Activated CD4-positive, CD25-positive, alpha-beta regulatory T cell (primary cell): ENCODE data around the gene ERCC6L2.
A peak's percentile ranks its signal among the peaks of the same experiment; 100 is the strongest.

Source experiments
- DNase-seq, 4 experiments: peaks; one replicate each; lab custom pipeline; 2025; lab: John Stamatoyannopoulos, UW

The ERCC6L2 gene

DNA sequence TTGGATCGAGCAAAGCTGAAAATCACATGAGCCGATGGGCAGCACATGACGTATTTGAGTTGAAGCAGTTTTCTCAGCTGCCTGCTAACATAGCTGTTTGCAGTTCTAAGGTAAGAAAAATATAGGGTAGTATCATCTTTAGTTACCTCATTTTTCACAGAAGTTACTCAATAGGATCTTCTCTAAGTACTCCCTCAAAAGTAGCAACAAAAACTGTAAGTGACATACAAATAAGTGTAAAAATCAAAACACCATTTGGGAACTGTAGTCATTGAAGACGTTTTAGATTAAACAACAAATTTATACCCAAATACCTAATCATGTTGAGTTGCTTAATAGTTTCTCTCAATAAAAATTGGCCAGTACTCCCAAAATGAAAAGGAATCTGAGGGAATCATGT, 102.6 kb downstream of the ERCC6L2 start:
- no peak for DNase-seq

DNA sequence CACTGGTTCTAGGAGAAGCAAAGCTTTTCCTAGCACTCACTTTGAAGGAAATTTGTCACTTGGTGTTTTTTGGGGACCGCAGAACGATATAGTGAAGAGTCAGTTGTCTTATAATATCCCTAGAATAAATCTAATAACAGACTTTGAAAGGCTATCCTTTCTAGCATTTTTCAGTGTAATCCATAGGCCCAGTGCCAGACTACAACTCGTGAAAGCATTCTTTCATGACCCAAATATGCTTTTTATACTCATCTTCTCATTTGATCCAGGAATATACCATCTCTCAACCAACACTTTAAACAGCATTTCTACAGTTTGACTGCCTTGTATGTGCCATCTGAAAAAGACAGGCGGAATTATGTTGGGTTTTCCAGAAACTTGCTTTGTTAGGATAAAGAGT, 104.0 kb downstream of the ERCC6L2 start:
- DNase-seq, result no peak

DNA sequence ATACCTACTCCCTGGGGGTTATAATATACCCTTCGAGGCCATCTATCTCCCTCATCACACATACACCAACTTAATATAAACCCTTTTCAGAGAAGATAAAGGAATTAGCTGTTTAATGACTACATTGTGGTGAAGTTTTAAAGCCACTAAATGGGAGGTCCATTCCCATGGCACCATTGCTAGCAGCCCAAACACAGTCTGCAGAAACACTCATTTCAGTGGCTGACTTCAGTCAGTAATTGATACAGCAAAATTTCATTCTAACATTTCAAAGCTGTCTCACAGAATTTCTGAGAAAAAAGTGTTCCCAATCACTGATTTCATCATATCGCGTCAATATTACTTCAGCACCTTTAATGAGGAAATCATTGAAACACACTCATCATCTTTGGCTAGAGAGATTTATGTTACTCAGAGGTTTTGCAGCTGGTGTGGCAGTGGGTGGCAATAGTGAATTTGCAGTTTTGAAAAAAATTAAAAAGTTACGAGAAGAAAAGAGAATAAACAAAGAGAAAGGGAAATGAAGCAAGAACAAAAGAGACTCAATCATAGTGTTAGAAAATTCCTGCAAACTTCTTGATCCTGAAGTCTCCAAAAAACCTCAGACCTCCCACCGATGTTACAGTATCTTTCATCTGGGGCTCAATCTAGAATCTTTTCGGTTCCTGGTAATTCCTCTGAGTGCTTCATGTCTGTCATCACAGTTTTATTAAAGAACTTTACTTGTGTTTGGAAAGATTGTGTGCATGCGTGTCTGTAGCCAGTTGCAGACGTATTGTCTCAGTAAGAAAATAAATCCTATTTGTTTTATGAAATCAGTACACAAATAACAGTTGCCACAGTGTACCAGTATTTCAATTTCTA, 105.0 kb downstream of the ERCC6L2 start:
- DNase-seq, result no peak

DNA sequence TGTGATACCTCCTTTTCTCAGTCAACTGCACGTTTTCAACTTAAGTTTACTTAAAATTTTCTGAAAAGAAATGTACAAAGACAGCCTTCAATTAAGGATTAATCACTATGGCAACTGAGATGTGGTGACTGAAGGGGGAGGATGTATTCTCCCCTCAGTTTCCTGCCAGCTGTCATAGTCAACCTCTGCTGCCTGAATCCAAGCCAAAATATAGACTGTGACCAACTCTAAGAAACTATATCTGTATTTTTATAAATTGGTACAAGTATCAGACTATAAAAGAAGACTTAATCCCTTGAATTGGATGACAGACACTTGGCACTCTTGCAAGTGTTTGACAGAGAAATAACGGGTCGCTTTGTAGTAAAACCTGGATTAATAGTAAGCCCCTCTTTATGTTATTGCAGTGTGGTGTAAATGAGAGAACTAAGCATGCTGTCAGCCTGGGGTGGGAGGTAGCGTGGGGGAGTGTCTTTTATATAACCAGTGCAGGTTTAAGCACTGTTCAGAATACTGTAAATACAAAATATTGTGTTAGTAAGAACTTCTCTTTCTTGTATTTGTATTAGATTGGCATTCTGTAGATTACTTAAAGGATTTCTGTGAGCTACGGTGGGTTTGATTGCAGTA, 106.4 kb downstream of the ERCC6L2 start:
- no peak for DNase-seq

DNA sequence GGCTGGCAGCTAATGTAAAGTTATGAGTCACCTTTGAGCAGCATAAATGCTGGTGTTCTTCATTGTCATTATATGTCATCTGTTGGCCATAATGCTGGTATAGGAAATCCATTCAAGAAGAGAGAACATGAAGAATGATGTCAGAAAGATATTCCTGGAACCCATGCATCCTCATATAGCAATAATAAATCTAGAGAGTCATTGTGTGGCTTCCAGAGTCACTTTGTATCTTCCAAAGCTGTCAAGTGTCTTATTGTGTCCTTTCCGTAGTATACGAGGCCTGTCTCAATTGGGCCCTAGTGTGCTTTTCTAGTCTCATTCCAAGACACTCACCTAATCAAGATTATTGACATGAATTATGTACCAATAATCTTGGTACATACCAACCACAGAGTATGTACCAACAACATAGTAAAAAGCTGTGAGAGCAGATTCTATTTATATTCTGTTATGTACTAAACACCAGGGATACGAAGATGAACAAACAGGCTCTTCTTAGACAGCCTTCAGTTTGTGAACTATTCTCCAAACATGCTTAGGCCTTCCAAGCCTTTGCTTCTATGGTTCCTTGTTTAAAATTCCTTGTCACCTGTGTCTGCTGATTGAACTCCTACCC, 110.1 kb downstream of the ERCC6L2 start:
- no peak for DNase-seq

DNA sequence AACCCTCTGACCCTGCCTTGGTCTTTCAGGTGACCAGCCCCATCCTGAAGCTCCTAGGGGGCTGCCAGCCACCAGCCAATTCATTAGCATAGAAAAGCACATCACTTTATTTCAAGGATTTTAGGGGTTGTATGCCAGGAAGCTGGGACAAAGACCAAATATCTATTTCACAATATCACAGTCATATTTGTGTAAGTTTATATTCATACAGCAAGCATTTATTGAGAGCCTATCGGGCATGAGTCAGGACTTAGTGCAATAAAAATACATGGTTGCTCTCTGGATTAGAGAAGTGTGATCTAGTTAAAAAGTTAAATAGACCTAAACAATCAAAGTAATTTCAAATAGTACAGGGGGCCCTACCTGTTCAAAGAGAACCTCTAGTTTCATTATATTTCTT, 113.8 kb downstream of the ERCC6L2 start:
- DNase-seq, result no peak

DNA sequence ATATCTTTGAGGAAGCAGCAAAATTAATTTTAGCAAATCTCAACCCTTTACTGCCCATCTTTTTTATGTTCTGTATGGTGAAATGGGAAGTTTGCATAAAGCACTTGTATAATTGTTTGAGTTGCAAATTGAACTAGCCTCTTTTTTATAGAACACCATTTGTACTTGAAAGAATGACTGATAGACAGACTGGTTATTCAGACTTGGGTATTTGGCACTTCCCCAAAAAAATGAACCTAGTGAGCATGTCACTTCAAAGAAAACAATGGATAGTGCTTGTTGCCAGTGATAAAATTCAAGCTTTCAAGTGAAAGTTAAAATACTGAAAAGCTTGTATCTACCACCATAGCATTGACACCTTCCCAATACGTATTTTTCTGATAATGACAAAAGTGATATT, 115.8 kb downstream of the ERCC6L2 start:
- DNase-seq, result no peak

DNA sequence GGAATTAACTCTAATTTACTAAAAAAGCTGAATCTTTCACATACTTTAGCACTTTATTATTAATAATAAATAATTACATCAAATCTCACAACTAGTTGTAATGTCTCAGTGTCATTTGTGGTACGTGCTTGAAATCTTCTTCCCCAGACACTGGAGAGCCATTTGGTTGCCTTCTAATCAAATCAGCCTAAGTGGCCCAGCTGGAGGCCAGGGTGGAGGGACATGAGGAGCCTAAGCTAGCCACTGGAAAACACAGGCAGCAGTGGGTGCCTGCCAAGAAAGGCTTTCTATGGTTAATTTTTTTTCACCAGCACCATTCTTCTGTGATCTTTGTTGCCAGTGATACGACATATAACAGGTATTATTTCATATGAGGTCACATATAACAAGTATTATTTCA, 117.0 kb downstream of the ERCC6L2 start:
- DNase-seq, result no peak

DNA sequence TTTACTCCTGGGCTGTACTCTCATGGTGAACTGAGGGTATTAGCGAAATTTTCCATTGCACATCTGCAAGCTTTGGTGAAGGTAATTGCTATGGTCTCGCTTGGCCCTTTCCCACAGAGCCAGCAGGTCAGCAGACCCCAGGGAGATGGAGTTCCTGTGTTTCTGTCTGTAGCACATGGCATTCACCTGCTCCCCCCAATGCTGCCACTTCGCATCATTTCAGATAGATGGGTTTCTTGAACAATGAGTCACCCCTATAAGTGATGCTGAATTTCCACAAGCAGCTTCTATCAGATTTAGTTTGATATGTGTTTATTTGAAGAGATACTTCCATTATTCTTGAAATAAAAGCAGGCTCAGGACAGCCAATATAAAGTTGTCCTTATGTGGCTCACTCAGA, 117.8 kb downstream of the ERCC6L2 start:
- no peak for DNase-seq

DNA sequence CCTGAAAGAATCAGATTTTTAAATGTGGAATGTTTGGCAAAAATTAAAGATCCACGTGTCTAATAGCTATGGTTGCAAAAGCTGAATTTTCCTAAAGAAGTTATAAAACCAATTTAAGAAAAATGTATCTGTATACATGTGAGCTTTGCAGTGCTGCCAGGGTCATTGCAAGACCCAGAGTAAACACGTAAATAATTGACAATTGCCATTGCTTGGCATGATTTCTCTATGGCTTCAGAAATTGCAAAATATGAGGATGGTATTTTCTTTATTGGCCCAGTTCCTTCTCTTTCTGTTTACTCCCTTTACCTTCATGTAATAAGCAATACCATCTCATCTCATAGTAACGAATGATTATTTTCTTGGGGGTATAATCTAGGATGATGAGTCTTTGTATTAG, 123.9 kb downstream of the ERCC6L2 start:
- DNase-seq, result no peak

DNA sequence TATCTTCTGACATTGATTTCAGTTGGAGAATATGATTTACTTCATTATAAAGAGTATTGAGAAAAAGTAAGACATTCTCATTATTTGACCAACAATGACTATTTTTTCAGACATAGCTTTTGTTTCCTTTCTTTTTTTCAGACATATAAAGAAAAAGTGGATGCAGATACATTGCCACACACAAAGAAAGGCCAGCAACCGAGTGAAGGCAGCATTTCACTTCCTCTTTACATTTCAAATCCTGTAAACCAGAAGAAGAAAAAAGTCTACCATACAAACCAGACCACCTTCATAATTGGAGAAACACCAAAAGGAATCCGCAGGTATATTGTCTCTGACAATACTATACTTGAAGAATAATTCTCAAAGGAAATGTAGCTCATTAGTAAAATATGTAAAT, 128.9 kb downstream of the ERCC6L2 start:
- DNase-seq, result no peak

DNA sequence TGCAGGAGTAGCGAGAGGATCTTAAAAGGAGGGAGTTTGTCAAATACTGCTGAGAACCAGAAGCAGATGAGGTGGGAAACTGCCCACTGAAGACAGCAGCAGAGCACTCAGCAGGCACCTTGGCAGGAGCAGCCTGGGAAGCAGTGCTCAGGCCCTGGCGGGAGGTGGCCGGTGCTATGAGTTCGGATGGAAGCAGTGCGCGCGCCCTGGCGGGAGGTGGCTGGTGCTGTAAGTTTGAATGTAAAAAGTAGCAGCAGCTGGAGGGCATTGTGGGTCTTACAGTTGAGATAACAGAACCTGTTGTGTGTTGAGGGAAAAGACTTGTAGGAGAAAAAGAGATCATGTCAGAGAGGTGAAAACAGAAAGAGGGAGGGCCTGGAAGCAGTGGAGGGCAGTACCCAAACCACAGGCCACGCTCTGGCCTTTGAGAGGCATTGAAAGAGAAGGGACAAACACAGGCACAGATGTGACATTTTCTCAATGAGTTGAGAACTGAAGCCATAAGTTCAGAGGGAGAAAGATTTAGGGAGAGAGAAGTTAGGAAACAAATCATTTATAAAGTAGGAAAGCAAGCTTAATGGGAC, 130.9 kb downstream of the ERCC6L2 start:
- DNase-seq, result no peak

DNA sequence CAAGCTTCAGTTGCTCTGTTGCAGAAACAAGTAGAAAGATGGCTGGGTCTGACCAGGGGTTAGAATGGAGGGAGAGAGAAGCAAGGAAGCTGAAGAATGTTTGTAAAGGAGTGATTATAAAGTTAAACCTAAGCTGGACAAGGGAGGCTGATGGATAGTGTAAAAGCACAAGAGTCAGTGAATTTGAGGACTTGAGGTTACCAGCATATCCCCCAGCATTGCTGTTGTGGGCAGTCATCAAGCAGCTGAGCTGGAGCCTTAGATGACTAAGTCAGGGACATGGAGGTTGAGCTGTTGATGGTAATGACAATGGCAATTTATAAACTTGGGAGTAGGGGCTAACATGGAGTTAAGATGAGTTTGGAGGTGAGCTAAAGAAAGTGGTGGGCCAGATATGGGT, 131.5 kb downstream of the ERCC6L2 start:
- DNase-seq, result no peak

DNA sequence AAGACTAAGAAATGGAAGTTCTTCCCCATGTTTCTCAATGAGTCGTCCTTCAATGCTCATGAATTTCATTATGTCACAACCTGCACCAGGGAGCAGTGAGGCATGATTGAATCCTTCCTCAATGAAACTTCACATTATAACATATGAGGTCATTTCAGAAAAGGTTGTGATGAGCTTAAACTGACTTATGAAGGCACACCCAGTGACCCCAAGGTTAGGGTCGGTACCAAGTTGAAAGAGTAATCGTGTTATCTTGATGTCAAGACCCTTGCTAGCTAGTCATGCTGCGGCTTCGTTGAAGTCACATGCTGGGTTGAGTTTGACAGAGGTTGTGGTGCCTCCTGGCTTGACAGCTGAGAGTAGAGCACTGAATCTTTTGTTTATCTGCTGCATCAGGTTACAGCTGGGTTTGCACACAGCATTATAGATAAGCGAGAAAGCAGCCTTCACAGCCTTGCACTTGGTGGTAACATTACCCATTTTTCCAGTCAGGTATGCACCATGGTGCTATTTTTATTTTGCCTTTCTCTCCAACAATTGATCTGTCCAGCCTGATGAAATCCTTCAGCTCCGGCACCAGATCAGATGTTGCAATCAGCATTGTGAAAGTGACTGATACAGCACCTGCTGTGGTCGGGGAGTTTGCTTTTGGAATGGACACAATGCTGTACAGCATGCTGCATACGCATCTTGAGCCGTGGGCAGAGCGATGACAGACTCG, 133.2 kb downstream of the ERCC6L2 start:
- DNase-seq, result no peak

DNA sequence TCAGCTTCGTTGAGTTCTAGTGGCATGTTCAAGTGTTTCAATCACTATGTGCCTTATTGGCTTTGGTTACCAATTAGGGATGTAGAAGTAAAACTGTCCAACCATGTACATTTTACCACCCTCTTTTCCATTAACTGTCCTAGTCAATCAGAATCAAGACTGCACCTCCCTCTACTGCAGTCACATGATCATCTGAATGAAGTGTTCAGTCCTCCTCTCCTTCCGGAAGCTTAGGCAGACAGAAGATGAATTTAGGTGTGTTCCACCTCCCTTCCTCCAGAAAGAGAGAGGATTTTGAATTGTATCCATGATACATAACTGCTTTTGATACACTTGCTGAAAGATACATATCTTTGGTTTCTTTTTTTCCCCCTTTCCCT, 133.7 kb downstream of the ERCC6L2 start:
- no peak for DNase-seq

DNA sequence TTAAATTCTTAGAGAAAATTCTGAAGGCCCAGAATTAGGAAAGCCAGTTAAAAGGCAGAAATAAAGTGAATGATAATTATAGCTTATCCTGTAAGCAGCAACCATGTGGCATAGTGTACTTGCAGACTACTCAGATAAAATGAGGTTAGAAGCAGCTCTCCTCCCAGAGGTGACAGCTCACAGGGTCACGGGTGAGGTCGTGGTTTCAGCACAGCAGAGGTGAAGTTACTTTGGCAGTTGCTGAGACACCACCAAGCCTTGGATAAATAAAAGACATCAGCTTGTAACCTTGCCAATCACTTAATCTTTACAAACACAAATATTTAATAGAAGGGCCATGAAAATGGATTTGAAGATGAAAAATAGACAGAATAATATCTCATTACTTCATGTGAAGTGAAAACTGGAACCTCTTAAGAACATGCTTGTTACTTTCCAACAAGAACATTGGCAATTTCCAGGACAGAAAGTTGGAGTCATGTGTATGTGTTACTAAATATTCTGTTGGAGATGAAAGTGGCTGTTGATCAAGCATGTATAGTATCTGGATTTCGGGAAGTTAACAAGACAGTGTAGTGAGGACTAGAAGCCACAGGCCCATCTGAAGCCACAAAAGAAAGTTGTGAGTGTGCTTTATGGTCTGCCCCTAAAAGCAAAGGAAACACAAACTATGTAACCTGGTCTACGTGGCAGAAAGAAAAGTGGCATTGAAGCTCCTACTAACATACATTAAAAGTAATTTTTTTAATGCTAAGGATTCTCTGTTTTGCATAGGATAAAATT, 134.4 kb downstream of the ERCC6L2 start:
- DNase-seq, result no peak

DNA sequence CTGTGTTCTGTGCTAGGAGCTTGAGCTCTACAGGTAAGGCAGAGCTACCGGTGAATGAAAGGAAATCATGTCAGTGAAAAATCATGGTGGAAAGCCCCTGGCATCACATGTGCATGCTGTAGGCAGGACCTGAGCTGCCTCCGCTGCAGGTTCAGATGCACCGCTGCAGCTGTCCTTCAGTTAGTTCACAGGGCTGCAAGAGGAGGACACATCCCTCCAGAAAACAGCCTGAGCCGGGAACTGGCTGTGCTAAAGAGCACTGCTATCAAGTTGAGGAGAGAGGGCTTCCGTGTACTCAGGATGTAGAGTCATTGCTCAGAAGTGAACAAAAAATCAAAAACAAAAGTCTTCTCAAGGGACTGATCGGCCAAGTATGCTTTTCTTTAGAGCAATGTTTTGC, 138.6 kb downstream of the ERCC6L2 start:
- peak in 2 of 4 experiments; percentile 21 to 36 for DNase-seq

DNA sequence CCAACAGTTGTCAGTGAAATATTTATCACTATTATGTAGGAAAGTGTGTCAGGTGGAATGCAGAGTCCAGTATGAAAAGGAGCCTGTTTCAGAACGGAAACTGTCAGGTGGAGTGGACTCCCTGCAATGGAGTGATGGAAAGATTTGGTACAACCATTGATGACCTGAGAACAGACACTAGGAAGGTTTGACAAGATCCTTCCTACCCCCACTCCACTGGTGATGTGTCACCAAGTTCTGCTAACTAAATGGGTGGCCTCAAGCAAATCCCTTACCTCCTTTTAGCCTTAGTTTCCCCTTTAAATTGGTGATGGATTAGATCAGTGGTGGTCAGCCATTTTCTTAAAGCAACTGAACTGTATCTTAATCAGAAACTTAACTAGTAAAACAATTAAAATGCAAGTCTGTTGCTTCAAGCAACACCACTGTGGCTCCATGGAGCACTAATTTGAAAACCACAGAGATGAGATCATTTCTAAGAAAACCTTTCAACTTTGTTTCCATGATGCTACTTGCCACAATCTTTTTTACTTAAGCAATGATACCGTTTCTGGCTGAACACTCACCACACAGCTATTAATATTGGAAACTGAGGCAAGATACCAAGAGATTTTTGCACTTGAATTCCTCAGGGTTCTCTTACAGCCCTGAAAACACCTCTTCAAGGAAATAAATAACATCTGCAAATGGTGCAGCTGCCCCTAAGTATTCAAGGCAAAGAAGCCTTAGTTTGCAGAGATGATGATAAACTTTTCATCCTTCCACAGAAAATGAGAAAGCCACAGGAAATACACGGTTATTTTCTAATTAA, 140.6 kb downstream of the ERCC6L2 start:
- DNase-seq, result no peak
